Measurements from ENCODE around the gene OR10T2. TPM values are rescaled to one million over a fixed set of nuclear protein-coding genes. Genes with fewer than 3 reads are reported as not detected.

The OR10T2 gene
- total and polyA plus RNA-seq, 2 of the 13 experiments (the other 11 are each of a cell fraction or from before 2014, with no cell fraction given) = not detected

DNA sequence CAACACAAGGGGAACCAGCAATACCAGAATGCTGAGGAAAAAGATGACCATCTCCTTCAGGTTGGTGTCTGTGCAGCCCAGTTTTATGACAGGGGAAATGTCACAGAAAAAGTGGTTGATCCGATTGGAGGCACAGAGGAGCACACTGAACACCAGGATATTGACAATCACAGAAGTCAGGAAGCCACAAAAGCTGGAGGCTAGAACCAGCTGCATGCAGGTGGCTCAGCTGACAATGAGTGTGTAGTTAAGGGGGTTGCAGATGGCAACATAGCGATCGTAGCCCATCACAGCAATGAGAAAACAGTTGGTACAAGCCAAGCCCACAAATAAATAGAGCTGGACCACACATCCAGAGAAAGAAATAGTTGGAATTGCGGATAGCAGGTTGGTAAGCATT, 46.1 kb upstream of the OR10T2 start:
- no peak for DNase-seq (ENCODE audit: low spot score)

DNA sequence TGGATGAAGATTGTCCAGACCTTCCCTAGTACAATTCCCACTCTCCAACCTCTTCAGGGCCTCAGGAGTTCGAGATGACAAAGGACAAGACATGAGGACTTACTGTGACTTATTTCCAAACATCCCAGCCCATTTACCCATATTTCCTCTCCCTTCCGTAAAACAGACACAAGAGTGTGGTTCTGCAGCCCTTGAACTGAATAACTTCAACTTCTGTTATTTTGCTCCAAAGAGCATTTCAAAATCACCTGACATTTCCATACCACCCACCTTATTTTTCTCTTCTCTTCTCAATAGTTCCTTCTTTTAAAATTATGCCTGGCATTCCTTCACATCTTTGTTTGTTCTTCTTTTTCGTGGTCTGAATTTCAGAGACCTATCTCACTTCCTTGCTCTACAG, 35.5 kb upstream of the OR10T2 start:
- in situ Hi-C loops (cut with HindIII; ENCODE audit: extremely low pct_ligation_motif_present, low pct_unique_long_range_greater_than_20kb) = no loop called here
- TF ChIP-seq HOXD1 (CRISPR knock-in tag; IDR thresholded peaks at IDR 0.05) = no peak
- no peak for TF ChIP-seq ZNF263 (CRISPR knock-in tag; IDR thresholded peaks at IDR 0.05)
- TF ChIP-seq, protein P1, sequence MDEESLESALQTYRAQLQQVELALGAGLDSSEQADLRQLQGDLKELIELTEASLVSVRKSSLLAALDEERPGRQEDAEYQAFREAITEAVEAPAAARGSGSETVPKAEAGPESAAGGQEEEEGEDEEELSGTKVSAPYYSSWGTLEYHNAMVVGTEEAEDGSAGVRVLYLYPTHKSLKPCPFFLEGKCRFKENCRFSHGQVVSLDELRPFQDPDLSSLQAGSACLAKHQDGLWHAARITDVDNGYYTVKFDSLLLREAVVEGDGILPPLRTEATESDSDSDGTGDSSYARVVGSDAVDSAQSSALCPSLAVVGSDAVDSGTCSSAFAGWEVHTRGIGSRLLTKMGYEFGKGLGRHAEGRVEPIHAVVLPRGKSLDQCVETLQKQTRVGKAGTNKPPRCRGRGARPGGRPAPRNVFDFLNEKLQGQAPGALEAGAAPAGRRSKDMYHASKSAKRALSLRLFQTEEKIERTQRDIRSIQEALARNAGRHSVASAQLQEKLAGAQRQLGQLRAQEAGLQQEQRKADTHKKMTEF (CRISPR knock-in tag; IDR thresholded peaks at IDR 0.05) = no peak
- no peak for TF ChIP-seq REPIN1 (CRISPR knock-in tag; IDR thresholded peaks at IDR 0.05; ENCODE audit: borderline replicate concordance, low read depth)
- TF ChIP-seq ZBTB8A (CRISPR knock-in tag; IDR thresholded peaks at IDR 0.05; ENCODE audit: borderline replicate concordance, low read depth) = no peak
- no peak for TF ChIP-seq ZNF670 (CRISPR knock-in tag; IDR thresholded peaks at IDR 0.05; ENCODE audit: borderline replicate concordance)
- TF ChIP-seq PAX8 (CRISPR knock-in tag; IDR thresholded peaks at IDR 0.05; ENCODE audit: borderline replicate concordance) = no peak
- TF ChIP-seq, protein P2, sequence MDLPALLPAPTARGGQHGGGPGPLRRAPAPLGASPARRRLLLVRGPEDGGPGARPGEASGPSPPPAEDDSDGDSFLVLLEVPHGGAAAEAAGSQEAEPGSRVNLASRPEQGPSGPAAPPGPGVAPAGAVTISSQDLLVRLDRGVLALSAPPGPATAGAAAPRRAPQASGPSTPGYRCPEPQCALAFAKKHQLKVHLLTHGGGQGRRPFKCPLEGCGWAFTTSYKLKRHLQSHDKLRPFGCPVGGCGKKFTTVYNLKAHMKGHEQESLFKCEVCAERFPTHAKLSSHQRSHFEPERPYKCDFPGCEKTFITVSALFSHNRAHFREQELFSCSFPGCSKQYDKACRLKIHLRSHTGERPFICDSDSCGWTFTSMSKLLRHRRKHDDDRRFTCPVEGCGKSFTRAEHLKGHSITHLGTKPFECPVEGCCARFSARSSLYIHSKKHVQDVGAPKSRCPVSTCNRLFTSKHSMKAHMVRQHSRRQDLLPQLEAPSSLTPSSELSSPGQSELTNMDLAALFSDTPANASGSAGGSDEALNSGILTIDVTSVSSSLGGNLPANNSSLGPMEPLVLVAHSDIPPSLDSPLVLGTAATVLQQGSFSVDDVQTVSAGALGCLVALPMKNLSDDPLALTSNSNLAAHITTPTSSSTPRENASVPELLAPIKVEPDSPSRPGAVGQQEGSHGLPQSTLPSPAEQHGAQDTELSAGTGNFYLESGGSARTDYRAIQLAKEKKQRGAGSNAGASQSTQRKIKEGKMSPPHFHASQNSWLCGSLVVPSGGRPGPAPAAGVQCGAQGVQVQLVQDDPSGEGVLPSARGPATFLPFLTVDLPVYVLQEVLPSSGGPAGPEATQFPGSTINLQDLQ (CRISPR knock-in tag; IDR thresholded peaks at IDR 0.05) = no peak
- TF ChIP-seq ZNF282 (IDR thresholded peaks at IDR 0.05; ENCODE audit: partially characterized antibody) = no peak
- no peak for TF ChIP-seq ZFX (CRISPR knock-in tag; IDR thresholded peaks at IDR 0.05; ENCODE audit: low read depth)
- no peak for TF ChIP-seq AKAP8 (CRISPR knock-in tag; IDR thresholded peaks at IDR 0.05)
- TF ChIP-seq ZBTB3 (CRISPR knock-in tag; IDR thresholded peaks at IDR 0.05; ENCODE audit: borderline replicate concordance, low read depth) = no peak
- TF ChIP-seq ZNF329 (CRISPR knock-in tag; IDR thresholded peaks at IDR 0.05; ENCODE audit: low read depth) = no peak

More for the DNA sequence above, 46.1 kb upstream of the OR10T2 start:
- ATAC-seq (no peak), FAIRE-seq (no peak)
- WGBS (ENCODE audit: low lambda C conversion rate) = 4% methylated on average over 4 of the region's 4 CpGs
- Histone ChIP-seq H3K4me3 (replicated peaks in 1 of 3; ENCODE audit: insufficient read depth in 1 of 3, low read depth in 2 of 3, low read length in 3 of 3) (no peak overlapping the region), H3K27me3 (ENCODE audit: control insufficient read depth in 1 of 2, insufficient read depth in 2 of 2, low read length in 2 of 2) (no peaks in the 10 kb centered on the region; a peak in 1 of 5 replicates), H3K4me2 (ENCODE audit: low read depth, low read length) (no peak overlapping the region), H3K4me1 (ENCODE audit: insufficient read depth, low read length) (no peaks in the 10 kb centered on the region), H4K20me1 (ENCODE audit: insufficient read depth, low read length) (no peaks in the 10 kb centered on the region), H3K27ac (ENCODE audit: extremely low read length, insufficient read depth, low read length) (no peak overlapping the region), H3K9ac (ENCODE audit: insufficient read depth, low read depth, low read length) (no peak overlapping the region), H3K9me3 (ENCODE audit: low read length) (peaks cover 43% of the 10 kb centered on the region), H3K79me2 (ENCODE audit: insufficient read depth, low read length) (no peaks in the 10 kb centered on the region), H3K36me3 (replicated peaks in 1 of 2; ENCODE audit: control insufficient read depth in 1 of 2, insufficient read depth in 2 of 2, low read length in 2 of 2) (no peaks in the 10 kb centered on the region), H2AFZ (ENCODE audit: low read length) (no peak overlapping the region)
- no peak for TF ChIP-seq NAIF1 (CRISPR knock-in tag; IDR thresholded peaks at IDR 0.05; ENCODE audit: borderline replicate concordance)
- TF ChIP-seq HMG20A (CRISPR knock-in tag; IDR thresholded peaks at IDR 0.05; ENCODE audit: borderline replicate concordance) = no peak
- no peak for TF ChIP-seq AHR (CRISPR knock-in tag; IDR thresholded peaks at IDR 0.05)
- TF ChIP-seq MED13 (CRISPR knock-in tag; IDR thresholded peaks at IDR 0.05) = no peak
- no peak for TF ChIP-seq TARDBP (CRISPR knock-in tag; IDR thresholded peaks at IDR 0.05)
- no peak for TF ChIP-seq ZNF331 (CRISPR knock-in tag; IDR thresholded peaks at IDR 0.05)
- TF ChIP-seq SRSF1 (optimal IDR thresholded peaks at IDR 0.05; ENCODE audit: low read depth, low read length) = no peak
- no peak for TF ChIP-seq ZBTB20 (CRISPR knock-in tag; IDR thresholded peaks at IDR 0.05; ENCODE audit: borderline replicate concordance, low read depth)
- no peak for TF ChIP-seq SIX4 (CRISPR knock-in tag; IDR thresholded peaks at IDR 0.05)
- TF ChIP-seq ZNF274 (CRISPR knock-in tag; IDR thresholded peaks at IDR 0.05) = no peak
- ChIA-PET CTCF (ENCODE audit: low intra/inter-chr PET ratio, low total read pairs) (no interaction called here), POLR2A (no interaction called here)
- in situ Hi-C loops (cut with HindIII; ENCODE audit: extremely low pct_ligation_motif_present, low pct_unique_long_range_greater_than_20kb) = no loop called here
- no TSS peak for BruUV-seq (replicated peaks)
- intact Hi-C loops (cut with micrococcal nuclease; ENCODE audit: unreplicated experiment) = no loop called here

More for the DNA sequence above, 35.5 kb upstream of the OR10T2 start:
- FAIRE-seq (no peak), ATAC-seq (no peak), DNase-seq (ENCODE audit: low spot score) (no peak)
- POLR2A ChIA-PET = no interaction called here
- Histone ChIP-seq H3K36me3 (replicated peaks in 1 of 2; ENCODE audit: control insufficient read depth in 1 of 2, insufficient read depth in 2 of 2, low read length in 2 of 2) (no peaks in the 10 kb centered on the region), H3K4me1 (ENCODE audit: insufficient read depth, low read length) (no peaks in the 10 kb centered on the region), H4K20me1 (ENCODE audit: insufficient read depth, low read length) (no peaks in the 10 kb centered on the region), H3K4me3 (replicated peaks in 1 of 3; ENCODE audit: insufficient read depth in 1 of 3, low read depth in 2 of 3, low read length in 3 of 3) (no peak overlapping the region), H3K27ac (ENCODE audit: extremely low read length, insufficient read depth, low read length) (no peak overlapping the region), H3K9me3 (ENCODE audit: low read length) (peaks cover 71% of the 10 kb centered on the region), H3K9ac (ENCODE audit: insufficient read depth, low read depth, low read length) (no peak overlapping the region), H3K79me2 (ENCODE audit: insufficient read depth, low read length) (no peaks in the 10 kb centered on the region), H3K4me2 (ENCODE audit: low read depth, low read length) (no peak overlapping the region), H2AFZ (ENCODE audit: low read length) (no peak overlapping the region), H3K27me3 (ENCODE audit: control insufficient read depth in 1 of 2, insufficient read depth in 2 of 2, low read length in 2 of 2) (no peaks in the 10 kb centered on the region)
- CTCF ChIA-PET (ENCODE audit: low intra/inter-chr PET ratio, low total read pairs) = no interaction called here
- intact Hi-C loops (cut with micrococcal nuclease; ENCODE audit: unreplicated experiment) = no loop called here
- WGBS (ENCODE audit: low lambda C conversion rate) = 2% methylated on average over 3 of the region's 3 CpGs
- no TSS peak for BruUV-seq (replicated peaks)

All from HepG2 (cell line).